Natural killer cell treated with Interleukin-12 subunit alpha and Interleukin-12 subunit beta and Interleukin-15 and Interleukin-18, amount 100 ng/mL, for 72 hours (primary cell): ENCODE results near the gene UFD1. TPM values are rescaled to one million over a fixed set of nuclear protein-coding genes. Genes with fewer than 3 reads are reported as not detected.

Experiments used
- ATAC-seq, 2 donors: fragments of 150-1000 bp; cut with Tn5 transposase in 1 of 2; sonication (Bioruptor Pico), chemical (Tn5 transposase) in 1 of 2; 2 replicates each; pipeline ENCODE4 v1.10.0; 2021
- DNase-seq: peaks from one replicate; pipeline ENCODE4 v3.0.0; 2022; ENCODE audit warnings: low spot score
- H3K27ac Mint-ChIP-seq, 2 donors: 1 replicate in 1 of 2; 2 replicates in 1 of 2; pipeline ENCODE4 v1.8.0; 2022; ENCODE audit warnings: mixed read lengths in 2 of 2, mild to moderate bottlenecking in 1 of 2, moderate library complexity in 1 of 2
- H3K27me3 Mint-ChIP-seq, 2 donors: 1 replicate in 1 of 2; 2 replicates in 1 of 2; pipeline ENCODE4 v1.8.0; 2022; ENCODE audit warnings: mixed read lengths in 2 of 2
- H3K36me3 Mint-ChIP-seq: one replicate; pipeline ENCODE4 v1.8.0; 2022; ENCODE audit warnings: mixed read lengths
- H3K4me1 Mint-ChIP-seq, 2 donors: 1 replicate in 1 of 2; 2 replicates in 1 of 2; pipeline ENCODE4 v1.8.0; 2022; ENCODE audit warnings: low read depth in 2 of 2, mixed read lengths in 2 of 2, mild to moderate bottlenecking in 1 of 2
- H3K4me3 Mint-ChIP-seq: one replicate; pipeline ENCODE4 v1.8.0; 2022; ENCODE audit warnings: mixed read lengths
- H3K9me3 Mint-ChIP-seq: 2 replicates; pipeline ENCODE4 v1.8.0; 2022; ENCODE audit warnings: mixed read lengths
- total RNA-seq, 2 donors: library from RNA; stranded (reverse); gene quantifications; one replicate each; pipeline ENCODE4 v1.2.3, GENCODE V29; 2022

UFD1 gene
- total RNA-seq, 2 donors from 2014 or later: 104 to 109 TPM

DNA sequence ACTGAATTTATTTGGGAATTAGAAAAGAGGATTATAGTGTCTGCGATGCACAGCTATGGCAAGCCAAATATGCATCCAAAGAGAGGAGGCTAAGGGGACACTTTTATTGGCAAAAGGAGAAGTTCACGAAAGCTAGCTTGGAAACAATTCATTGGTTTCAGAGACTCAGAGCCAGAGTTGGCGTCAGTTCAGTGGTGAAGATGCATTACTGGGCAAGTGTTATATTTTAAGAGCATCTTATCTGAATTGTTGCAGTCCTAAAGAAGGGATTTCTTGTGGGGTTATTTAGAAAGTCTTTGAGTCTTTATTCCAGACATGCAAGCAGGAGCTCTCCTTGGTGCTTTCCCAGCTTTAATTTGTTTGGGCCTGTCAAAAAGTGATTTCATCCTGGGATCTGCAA, 30.2 kb upstream of the UFD1 start:
- ATAC-seq (no peak), DNase-seq (no peak)
- H3K9me3 Mint-ChIP-seq: no peaks in the 10 kb centered on the region
- no peak overlapping the region for H3K4me3 Mint-ChIP-seq
- H3K27ac Mint-ChIP-seq: no peak overlapping the region
- no peaks in the 10 kb centered on the region for H3K27me3 Mint-ChIP-seq
- peaks cover 9 to 10% of the 10 kb centered on the region in 2 donors for H3K4me1 Mint-ChIP-seq
- peaks cover 12% of the 10 kb centered on the region for H3K36me3 Mint-ChIP-seq

DNA sequence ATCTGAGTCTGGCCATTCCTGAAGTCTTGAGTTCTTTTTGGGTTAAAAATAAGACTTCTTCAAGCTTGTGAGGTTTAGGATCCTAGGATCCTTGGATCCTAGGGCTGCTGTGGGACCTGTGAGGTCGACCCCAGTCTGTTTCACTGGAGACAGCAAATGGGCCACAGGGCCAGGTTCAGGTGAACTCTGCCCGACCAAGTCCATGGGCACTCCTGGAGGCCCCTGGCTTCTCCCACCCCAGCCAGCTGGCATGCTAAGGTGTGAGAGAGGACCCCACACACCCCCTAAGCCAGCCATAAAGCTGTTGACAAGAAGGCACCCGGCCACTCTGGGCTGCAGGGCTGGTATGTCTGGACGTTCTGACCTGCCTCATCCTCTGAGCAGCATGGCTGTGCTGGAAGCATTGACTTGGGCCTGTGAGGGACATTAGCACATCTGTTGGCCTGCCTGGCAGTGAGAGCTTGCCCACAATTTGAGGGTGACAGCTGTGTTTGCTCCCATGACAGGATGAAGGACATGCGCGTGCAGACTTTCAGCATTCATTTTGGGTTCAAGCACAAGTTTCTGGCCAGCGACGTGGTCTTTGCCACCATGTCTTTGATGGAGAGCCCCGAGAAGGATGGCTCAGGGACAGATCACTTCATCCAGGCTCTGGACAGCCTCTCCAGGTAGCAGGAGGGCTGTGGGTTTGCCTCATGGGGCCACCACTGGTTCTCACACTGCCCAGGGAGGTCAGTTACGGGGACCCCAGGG, 29.2 kb upstream of the UFD1 start:
- Mint-ChIP-seq H3K9me3 (no peaks in the 10 kb centered on the region), H3K27ac (no peak overlapping the region), H3K4me3 (no peak overlapping the region), H3K4me1 (peaks cover 9 to 10% of the 10 kb centered on the region in 2 donors), H3K36me3 (peaks cover 7% of the 10 kb centered on the region), H3K27me3 (no peaks in the 10 kb centered on the region)
- DNase-seq (no peak), ATAC-seq (peak in 1 of 2 donors; percentile 17)

DNA sequence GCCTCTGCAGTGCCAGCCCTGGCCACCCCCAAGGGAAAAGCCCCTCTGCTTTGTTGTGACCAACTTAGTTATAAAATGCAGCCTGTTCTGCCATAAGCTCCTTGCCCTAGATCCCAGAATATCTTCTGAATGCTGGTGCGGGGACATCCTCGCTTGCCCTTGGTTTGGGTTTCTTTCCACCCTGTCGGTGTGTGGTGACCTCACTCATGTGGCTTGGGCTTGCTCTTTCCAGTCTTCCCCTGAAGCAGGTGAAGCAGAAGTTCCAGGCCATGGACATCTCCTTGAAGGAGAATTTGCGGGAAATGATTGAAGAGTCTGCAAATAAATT, 28.5 kb upstream of the UFD1 start:
- ATAC-seq (no peak), DNase-seq (no peak)
- H3K36me3 Mint-ChIP-seq: peaks cover 3% of the 10 kb centered on the region
- H3K27me3 Mint-ChIP-seq: no peaks in the 10 kb centered on the region
- no peak overlapping the region for H3K27ac Mint-ChIP-seq
- peaks cover 9 to 10% of the 10 kb centered on the region in 2 donors for H3K4me1 Mint-ChIP-seq
- no peak overlapping the region for H3K4me3 Mint-ChIP-seq
- H3K9me3 Mint-ChIP-seq: no peaks in the 10 kb centered on the region

GRCh38 chr22:19506212-19506611, 27.2 kb upstream of the UFD1 start:
- peak overlapping the region in 1 of 2 donors; percentile 29 for H3K27ac Mint-ChIP-seq
- H3K36me3 Mint-ChIP-seq: no peaks in the 10 kb centered on the region
- ATAC-seq: peak in 1 of 2 donors; percentile 26
- H3K4me3 Mint-ChIP-seq: no peak overlapping the region
- H3K4me1 Mint-ChIP-seq: peaks cover 9 to 10% of the 10 kb centered on the region in 2 donors
- no peak for DNase-seq
- no peaks in the 10 kb centered on the region for H3K27me3 Mint-ChIP-seq
- H3K9me3 Mint-ChIP-seq: no peaks in the 10 kb centered on the region

DNA sequence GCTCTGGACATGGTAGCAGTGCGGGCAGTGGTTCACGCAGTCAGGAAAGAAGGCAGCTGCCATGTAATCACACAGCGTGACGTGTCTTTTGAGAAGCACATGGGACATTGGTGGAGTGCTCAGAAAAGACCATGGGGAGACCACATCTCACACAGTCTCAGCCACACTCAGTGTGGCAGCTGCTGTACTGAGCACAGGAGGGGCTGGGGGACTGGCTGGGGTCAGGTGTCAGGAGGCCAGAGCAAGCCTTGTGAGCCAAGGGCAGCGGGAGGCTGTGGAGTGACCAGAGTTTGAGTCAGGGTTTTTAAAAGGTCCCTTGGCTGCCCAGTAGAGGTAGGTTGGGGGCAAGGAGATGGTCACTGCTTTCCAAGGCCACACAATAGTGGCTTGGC, 26.7 kb upstream of the UFD1 start:
- Mint-ChIP-seq H3K9me3 (no peaks in the 10 kb centered on the region), H3K4me1 (peaks cover 9 to 10% of the 10 kb centered on the region in 2 donors), H3K27ac (peak overlapping the region in 1 of 2 donors; percentile 29), H3K4me3 (no peak overlapping the region), H3K36me3 (no peaks in the 10 kb centered on the region), H3K27me3 (no peaks in the 10 kb centered on the region)
- DNase-seq (no peak), ATAC-seq (peak in 1 of 2 donors; percentile 18)

GRCh38 chr22:19504900-19505734, 26.1 kb upstream of the UFD1 start:
- peak overlapping the region in 1 of 2 donors; percentile 29 for H3K27ac Mint-ChIP-seq
- no peaks in the 10 kb centered on the region for H3K27me3 Mint-ChIP-seq
- H3K4me1 Mint-ChIP-seq: peaks cover 9 to 10% of the 10 kb centered on the region in 2 donors
- no peaks in the 10 kb centered on the region for H3K36me3 Mint-ChIP-seq
- H3K4me3 Mint-ChIP-seq: no peak overlapping the region
- ATAC-seq: no peak
- no peak for DNase-seq
- H3K9me3 Mint-ChIP-seq: no peaks in the 10 kb centered on the region

DNA sequence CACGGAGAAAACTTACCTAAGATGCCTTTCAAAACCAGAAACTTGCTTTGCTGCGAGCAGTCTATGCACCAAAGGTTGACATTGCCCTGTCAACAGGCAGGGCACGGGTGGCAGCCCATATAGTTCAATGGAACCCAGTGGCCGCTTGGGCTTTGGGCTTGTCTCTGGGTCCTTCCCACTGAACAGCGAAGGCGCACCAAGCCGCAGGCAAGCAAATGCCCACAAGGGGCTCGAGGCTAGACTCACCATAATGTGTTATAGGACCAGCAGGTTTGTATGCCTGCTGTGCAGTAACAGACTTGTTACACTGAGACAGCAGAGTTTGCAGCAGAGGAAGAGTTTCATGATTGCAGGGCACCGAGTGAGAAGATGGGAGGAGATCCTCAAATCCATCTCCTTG, 24.9 kb upstream of the UFD1 start:
- H3K4me3 Mint-ChIP-seq: no peak overlapping the region
- no peaks in the 10 kb centered on the region for H3K27me3 Mint-ChIP-seq
- no peak overlapping the region for H3K27ac Mint-ChIP-seq
- H3K36me3 Mint-ChIP-seq: no peaks in the 10 kb centered on the region
- DNase-seq (no peak), ATAC-seq (no peak)
- no peaks in the 10 kb centered on the region for H3K9me3 Mint-ChIP-seq
- H3K4me1 Mint-ChIP-seq: peaks cover 9 to 10% of the 10 kb centered on the region in 2 donors

DNA sequence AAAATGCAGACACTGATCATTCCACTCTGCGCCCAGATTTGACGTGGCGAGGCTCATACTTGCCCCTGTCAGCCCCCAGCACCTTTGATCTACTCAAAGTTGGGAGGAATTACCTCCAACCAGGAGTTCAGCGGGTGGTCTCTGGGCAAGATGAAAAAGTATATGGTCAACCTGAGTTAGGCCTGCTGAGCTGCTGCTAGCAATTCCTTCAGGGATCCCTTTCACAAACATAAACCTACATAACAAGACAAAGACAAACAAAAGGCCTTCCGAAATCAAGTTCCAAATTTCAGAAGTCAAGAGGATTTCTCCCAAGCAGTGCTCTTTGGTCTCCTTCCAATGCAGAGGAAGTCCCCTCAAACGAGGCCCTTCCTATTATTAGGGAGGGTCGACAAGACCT, 24.4 kb upstream of the UFD1 start:
- H3K36me3 Mint-ChIP-seq: no peaks in the 10 kb centered on the region

DNA sequence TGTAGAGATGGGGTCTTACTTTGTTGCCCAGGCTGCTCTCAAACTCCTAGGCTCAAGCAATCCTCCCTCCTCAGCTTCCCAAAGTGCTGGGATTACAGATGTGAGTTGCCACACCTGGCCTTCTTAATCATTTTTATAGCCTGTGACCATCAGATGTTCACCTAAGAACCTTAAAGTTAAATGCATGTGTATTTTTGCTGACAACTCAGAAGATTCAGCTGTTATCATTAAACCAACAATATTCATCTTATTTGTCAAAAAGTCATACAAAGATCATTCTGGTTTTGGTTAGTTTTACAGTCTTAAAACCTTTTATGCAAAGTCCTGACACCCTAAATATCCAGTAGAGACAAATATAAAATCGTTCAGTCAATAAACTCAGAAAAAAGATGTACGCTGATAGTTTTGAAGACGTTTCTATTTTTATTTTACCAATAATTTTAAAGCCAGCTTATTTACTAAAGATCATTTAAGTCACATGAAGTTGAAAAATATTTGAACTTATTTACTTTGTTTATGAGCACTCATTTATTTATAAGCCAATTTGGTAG, 23.0 kb upstream of the UFD1 start:
- ATAC-seq (no peak), DNase-seq (no peak)
- Mint-ChIP-seq H3K27me3 (no peaks in the 10 kb centered on the region), H3K27ac (no peak overlapping the region), H3K36me3 (no peaks in the 10 kb centered on the region), H3K4me1 (peaks cover 9 to 10% of the 10 kb centered on the region in 2 donors), H3K9me3 (no peaks in the 10 kb centered on the region), H3K4me3 (no peak overlapping the region)

More for the DNA sequence above, 24.4 kb upstream of the UFD1 start:
- H3K9me3 Mint-ChIP-seq: no peaks in the 10 kb centered on the region
- DNase-seq: no peak
- no peak overlapping the region for H3K4me3 Mint-ChIP-seq
- ATAC-seq: no peak
- H3K27ac Mint-ChIP-seq: no peak overlapping the region
- no peaks in the 10 kb centered on the region for H3K27me3 Mint-ChIP-seq
- peaks cover 9 to 10% of the 10 kb centered on the region in 2 donors for H3K4me1 Mint-ChIP-seq

DNA sequence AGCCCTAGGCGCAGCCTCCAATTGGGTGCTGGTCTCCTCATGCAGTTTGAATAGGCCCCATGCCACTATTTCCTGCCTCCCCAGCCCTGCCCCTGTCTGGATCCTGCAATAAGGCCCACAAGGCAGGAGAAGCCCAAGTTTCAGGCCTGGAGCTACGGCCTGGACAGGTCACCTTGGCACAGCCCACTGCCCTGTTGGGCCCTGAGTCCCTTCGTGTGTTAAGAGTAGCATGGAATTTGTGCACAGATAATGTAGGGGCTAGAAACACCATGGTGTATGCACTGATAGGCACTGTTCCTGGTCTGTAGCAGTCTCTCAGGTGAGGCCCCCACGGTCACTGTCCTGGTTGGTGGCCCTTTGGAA, 20.9 kb upstream of the UFD1 start:
- Mint-ChIP-seq H3K4me3 (no peak overlapping the region), H3K9me3 (no peaks in the 10 kb centered on the region), H3K27ac (no peak overlapping the region), H3K27me3 (no peaks in the 10 kb centered on the region), H3K4me1 (no peaks in the 10 kb centered on the region), H3K36me3 (no peaks in the 10 kb centered on the region)
- no peak for DNase-seq
- peak in 1 of 2 donors; percentile 11 for ATAC-seq

DNA sequence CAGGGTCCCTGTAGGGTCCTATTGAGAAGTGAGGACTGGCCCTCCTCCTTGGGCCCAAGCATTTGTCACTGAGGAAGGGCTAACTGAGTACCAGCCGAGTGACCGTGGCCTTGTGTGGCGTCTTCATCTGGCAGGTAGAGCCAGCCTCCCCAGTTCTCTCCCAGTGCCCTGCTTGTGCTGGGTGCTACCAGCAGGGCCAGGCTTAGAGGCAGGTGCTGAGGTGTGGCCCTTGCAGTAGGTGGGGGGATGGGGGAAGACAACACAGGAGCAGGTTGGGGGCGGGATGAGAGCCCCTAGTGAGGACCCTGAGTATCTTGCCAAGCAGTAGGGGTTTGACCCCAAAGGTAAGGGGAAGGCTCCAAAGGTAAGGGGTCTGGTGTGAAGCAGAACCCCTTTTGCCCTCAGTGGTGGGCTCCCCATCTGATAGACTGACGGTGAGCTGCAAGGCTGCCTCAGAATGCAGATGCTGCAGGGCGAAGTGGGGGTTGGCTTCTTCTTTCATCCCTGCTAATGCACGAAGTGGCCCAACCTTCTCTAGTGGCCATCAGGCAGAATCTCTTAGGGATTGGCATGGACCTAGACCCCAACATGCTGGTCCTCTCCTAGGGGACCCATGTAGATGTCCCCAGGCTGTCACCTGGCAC, 20.4 kb upstream of the UFD1 start:
- Mint-ChIP-seq H3K9me3 (no peaks in the 10 kb centered on the region), H3K36me3 (no peaks in the 10 kb centered on the region), H3K27ac (no peak overlapping the region), H3K27me3 (no peaks in the 10 kb centered on the region), H3K4me3 (no peak overlapping the region), H3K4me1 (no peaks in the 10 kb centered on the region)
- DNase-seq (no peak), ATAC-seq (peak; percentile 8 to 49)

- H3K4me3 Mint-ChIP-seq: no peak overlapping the region
- DNase-seq (no peak), ATAC-seq (peak in 1 of 2 donors; percentile 12)
- H3K27ac Mint-ChIP-seq: no peak overlapping the region
- H3K36me3 Mint-ChIP-seq: no peaks in the 10 kb centered on the region
- H3K9me3 Mint-ChIP-seq: no peaks in the 10 kb centered on the region
- no peaks in the 10 kb centered on the region for H3K27me3 Mint-ChIP-seq
- H3K4me1 Mint-ChIP-seq: no peaks in the 10 kb centered on the region
These were observed 19.8 kb upstream of the UFD1 start for GRCh38 chr22:19498866-19499190.

DNA sequence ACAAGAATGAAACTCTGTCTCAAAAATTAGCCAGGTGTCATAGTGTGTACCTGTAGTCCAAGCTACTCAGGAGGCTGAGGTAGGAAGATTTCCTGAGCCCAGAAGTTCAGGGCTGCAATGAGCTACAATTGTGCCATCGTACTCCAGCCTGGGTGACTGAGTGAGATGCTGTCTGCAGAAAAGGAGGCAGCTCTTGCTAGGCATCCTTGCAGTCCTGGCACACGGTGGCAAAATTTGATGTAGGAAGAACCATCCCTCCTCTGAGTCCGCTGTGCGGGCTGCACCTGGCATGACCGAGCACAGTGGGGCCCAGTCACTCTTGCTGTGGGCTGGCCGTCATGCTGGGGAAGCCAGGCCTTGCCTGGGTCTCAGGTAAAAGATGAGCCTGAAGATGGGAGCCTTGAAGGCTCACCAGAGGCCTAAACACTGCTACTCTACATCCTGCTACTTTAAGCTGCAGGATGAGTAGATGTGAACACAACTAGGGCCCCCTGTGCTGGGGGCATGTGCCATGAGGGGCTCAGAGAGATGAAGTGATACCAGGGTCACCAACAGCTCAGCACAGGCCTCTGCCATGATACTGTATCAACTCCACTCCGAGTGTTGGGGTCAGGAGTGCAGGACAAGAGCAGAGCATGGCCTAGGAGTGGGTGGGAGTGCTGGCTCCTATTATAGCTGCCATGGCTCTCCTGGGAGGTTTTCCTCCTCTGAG, 19.3 kb upstream of the UFD1 start:
- Mint-ChIP-seq H3K27me3 (no peaks in the 10 kb centered on the region), H3K27ac (no peak overlapping the region), H3K4me1 (no peaks in the 10 kb centered on the region), H3K4me3 (no peak overlapping the region), H3K36me3 (no peaks in the 10 kb centered on the region), H3K9me3 (no peaks in the 10 kb centered on the region)
- DNase-seq (no peak), ATAC-seq (peak; percentile 19 to 25)
